Renal pelvis (tissue), 12 donors: ENCODE data around the gene OR4D2. TPM values are rescaled to one million over a fixed set of nuclear protein-coding genes. Genes with fewer than 3 reads are reported as not detected.
A peak's percentile ranks its signal among the peaks of the same experiment; 100 is the strongest.
"Not testable (repeated sequence)": the region's sequence is repeated elsewhere in the genome, so short reads cannot be mapped to it uniquely, and the experiment has no call there.

Source experiments
- DNase-seq: peaks from one replicate; pipeline ENCODE4 v3.0.0-alpha.2; 2013
- long read RNA-seq, 16 experiments: transcript quantifications; one replicate each; lab custom pipeline, GENCODE V29; 2026
- polyA plus RNA-seq, 3 donors: library from polyadenylated mRNA; unstranded; fragments of 120-200 nt; gene quantifications; one replicate each; pipeline ENCODE4 v1.2.1, GENCODE V29; 2013; ENCODE audit not compliant: insufficient read length in 3 of 3

The OR4D2 gene
- polyA plus RNA-seq, result not detected
- long read RNA-seq, donor 1, result 0 reads
- long read RNA-seq, donor 2, result 0 reads
- long read RNA-seq, donor 3, result 0 reads
- long read RNA-seq, donor 4, result 0 reads
- long read RNA-seq, donor 5, result 0 reads
- long read RNA-seq, donor 6, result 0 reads
- long read RNA-seq, donor 7, result 0 reads
- long read RNA-seq, donor 8, result 0 reads
- long read RNA-seq, donor 9, result 0 reads
- long read RNA-seq, donor 10, result 0 reads
- long read RNA-seq, donor 11, result 0 reads
- long read RNA-seq, donor 12, result 0 reads
- long read RNA-seq, donor 13, result 0 reads
- long read RNA-seq, donor 14, result 0 reads
- long read RNA-seq, donor 15, result 0 reads
- long read RNA-seq, donor 16, result 0 reads

GRCh38 chr17:58166682-58167081, at the start of gene OR4D2:
TSS of gene OR4D2 (plus strand) at chr17:58166982. CDS start at chr17:58169656, 2,674 bp downstream.
- no peak for DNase-seq

DNA sequence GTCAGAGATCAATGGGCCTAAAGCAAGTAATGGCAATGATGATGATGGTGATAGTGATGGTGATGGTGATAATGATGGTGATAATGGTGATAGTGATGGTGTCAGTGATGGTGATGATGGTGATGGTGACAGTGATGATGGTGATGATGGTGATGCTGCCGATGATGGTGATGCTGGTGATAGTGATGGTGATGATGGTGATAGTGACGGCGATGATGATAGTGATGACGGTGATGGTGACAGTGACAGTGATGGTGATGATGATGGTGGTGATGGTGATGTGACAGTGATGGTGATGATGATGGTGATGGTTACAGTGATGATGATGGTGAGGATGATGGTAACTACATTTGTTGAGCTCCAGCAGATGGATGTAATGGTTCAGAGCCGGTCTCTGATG, 49.4 kb upstream of the OR4D2 start:
- no peak for DNase-seq

DNA sequence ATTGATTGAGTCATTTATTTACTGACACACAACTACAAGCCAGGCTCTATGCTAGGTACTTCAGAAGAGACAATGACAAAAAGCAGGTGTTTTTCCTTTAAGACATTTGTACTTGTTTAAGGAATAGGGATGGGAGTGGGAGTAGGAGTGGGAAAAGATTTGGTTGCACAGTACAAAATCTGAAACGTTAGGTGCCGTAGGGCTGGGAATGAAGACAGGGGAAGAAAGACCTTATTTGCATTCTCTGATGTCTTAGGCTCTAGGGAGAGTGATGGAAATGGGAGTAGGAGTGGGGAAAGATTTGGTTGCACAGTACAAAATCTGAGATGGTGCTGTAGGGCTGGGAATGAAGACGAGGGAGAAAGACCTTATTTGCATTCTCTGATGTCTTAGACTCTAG, 47.3 kb upstream of the OR4D2 start:
- DNase-seq, result no peak

GRCh38 chr17:58120195-58120822, 46.5 kb upstream of the OR4D2 start:
- DNase-seq, result peak; percentile 86

GRCh38 chr17:58121925-58122324, 44.9 kb upstream of the OR4D2 start:
- DNase-seq, result peak; percentile 1

DNA sequence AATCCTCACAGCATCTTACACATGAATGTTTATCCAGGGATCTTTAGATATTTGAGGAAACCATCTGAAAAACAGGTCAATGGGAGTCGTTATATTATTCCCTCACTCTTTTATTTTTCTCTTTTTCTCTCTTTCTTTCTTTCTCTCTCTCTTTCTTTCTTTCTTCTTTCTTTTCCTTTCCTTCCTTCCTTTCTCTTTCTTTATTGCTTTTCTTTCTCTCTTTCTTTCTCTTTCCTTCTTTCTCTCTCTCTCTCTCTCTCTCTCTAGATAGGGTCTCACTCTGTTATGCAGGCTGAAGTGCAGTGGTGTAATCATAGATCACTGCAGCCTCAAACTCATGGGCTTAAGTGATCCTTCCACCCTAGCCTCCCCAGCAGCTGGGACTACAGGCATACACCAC, 38.9 kb upstream of the OR4D2 start:
- DNase-seq, result no peak

DNA sequence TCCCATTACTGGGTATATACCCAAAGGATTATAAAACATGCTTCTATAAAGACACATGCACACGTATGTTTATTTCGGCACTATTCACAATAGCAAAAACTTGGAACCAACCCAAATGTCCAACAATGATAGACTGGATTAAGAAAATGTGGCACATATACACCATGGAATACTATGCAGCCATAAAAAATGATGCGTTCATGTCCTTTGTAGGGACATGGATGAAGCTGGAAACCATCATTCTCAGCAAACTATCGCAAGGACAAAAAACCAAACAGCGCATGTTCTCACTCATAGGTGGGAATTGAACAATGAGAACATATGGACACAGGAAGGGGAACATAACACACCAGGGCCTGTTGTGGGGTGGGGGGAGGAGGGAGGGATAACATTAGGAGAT, 34.1 kb upstream of the OR4D2 start:
- DNase-seq, result not testable (repeated sequence)

GRCh38 chr17:58136669-58137279, 30.0 kb upstream of the OR4D2 start:
- DNase-seq, result no peak

DNA sequence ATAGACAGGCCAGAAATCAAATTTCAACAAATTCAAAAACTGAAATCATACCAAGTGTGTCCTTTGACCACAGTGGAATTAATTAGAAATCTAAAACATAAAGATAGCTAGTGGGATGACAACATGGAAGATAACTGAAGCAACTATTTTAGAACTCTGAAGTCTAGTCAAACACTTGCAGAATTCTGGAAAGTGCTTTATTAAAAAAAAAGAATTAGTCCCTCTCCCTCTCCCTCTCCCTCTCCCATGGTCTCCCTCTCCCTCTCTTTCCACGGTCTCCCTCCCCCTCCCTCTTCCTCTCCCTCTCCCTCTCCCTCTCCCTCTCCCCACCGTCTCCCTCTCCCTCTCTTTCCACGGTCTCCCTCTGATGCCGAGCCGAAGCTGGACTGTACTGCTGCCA, 25.3 kb upstream of the OR4D2 start:
- no peak for DNase-seq

DNA sequence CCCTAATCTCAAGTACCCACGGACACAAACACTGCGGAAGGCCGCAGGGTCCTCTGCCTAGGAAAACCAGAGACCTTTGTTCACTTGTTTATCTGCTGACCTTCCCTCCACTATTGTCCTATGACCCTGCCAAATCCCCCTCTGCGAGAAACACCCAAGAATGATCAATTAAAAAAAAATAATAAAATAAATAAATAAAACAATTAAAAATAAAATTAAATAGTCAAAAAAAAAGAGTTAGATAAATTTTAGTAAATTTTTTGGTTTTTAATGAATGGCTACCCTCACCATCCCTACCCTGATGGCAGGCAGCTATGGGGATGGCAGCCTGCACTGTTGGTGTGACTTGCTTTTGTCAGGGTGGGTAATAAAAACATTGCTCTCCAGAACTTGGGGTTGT, 23.4 kb upstream of the OR4D2 start:
- DNase-seq, result not testable (repeated sequence)

- no peak for DNase-seq
Observed at GRCh38 chr17:58144801-58145200, 22.0 kb upstream of the OR4D2 start.

- no peak for DNase-seq
Observed at GRCh38 chr17:58147930-58148434, 18.8 kb upstream of the OR4D2 start, which contains the start of gene OR4D1. TSS of gene OR4D1 (plus strand) at chr17:58148384. CDS start at chr17:58155154, 6,770 bp downstream.

DNA sequence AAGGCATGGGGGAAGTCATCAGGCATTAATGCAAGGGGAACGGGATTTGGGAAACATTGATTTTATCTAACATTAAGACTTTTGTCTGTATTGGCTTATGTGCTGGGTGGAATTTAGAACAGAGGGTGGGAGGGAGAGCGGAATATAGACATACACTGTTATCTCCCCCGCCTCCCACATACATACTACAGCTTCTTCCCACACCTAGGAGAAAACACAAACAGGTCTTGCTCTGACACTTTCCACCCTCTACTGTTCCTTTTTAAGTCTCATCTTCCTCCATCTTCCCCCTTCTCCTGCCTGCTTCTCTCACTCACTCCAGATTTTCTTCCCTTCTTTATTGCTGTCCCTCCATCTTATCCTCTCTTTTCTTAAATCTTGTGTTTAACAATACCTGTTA, 18.2 kb upstream of the OR4D2 start:
- DNase-seq, result no peak

DNA sequence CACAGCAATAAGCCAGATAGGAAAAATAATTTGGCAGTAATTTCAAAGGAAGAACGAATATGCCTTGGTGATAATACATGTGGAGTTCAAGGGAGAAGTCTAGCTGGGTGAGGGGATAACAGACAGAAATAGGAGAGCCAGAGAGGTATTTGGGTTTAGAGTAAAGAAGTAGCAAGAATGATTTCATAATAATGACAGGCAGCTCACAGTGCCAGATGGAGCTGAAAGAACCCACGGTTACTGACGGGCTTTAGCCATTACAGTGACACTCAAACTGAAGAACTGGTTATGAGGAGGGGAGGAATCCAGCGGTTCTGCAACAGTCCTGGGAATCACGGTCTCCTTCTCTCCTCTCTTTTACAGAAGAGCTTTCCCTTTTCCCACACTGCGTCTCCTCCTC, 16.4 kb upstream of the OR4D2 start:
- no peak for DNase-seq

- no peak for DNase-seq
Observed at GRCh38 chr17:58153046-58153445, 13.7 kb upstream of the OR4D2 start.

DNA sequence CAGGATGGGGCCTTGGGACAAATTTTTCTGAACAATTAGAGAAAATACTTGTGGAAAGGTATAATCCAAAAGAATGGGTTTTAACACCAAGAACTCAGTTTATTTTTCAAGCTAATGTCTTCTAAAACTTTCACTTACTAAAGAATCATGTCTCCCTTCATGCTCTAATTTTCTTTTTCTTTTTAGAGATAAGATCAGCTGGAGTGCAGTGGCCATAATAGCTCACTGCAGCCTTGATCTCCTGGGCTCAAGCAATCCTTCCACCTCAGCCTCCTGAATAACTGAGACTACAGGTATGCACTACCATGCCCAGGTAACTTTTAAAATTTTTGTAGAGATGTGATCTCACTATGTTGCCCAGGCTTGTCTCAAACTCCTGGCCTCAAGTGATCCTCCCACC, 13.1 kb upstream of the OR4D2 start:
- no peak for DNase-seq

DNA sequence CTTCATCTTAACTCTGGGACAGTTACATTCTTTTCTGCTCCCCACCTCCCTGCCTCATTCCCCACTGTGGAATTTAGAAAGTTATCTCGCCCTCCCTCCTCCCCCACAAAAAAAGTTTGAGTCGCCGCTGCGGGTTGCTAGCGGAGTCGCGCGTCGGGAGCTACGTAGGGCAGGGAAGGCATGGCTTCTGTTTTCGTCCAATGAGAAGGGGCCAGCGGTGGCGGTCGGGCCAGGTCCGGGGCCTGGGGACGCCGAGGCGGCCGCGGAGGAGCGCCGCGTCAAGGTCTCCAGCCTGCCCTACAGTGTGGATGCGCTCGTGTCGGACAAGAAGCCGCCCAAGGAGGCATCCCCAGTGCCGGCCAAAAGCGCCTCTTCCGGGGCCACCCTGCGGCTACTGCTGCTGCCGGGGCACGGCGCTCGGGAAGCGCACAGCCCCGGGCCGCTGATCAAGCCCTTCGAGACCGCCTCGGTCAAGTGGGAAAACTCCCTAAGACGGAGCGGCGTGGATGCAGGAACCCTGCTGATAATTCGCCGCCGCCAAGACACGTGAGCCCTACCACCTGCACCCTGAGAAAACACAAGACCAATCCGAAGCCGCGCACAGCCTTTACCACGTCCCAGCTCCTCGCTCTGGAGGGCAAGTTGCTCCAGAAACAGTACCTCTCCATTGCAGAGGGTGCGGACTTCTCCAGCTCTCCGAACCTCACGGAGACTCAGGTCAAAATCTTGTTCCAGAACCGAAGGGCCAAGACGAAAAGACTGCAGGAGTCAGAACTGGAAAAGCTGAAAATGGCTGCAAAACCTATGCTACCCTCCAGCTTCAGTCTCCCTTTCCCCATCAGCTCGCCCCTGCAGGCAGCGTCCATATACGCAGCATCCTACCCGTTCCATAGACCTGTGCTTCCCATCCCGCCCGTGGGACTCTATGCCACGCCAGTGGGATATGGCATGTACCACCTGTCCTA, 9.7 kb upstream of the OR4D2 start:
- no peak for DNase-seq

GRCh38 chr17:58158181-58158580, 8.6 kb upstream of the OR4D2 start:
- no peak for DNase-seq

- DNase-seq, result no peak
Observed at GRCh38 chr17:58161566-58161965, 5.2 kb upstream of the OR4D2 start.

DNA sequence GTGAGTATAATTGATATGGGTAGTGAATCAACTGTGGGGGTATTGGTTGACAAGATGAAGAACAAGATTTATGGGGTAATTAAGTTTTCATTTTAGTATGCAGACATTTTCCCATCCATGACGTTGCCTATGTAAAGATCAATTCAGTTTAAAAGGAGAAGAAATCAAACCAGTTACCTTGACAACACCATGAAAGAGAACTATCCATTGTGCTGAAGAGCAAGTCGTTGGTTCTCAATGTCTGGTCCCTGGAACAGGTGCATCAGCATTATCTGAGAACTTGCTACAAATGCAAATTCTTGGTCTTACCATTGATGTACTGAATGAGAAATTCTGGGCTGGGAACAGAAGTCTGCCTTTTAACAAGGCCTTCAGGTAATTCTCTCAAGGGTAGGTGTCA, 801 bp upstream of the OR4D2 start:
- DNase-seq, result no peak

GRCh38 chr17:58170622-58171021, 3.8 kb downstream of the OR4D2 start:
- DNase-seq, result no peak
